Gastroesophageal sphincter (tissue), 4 donors: ENCODE results near the gene INPP4B. TPM values are rescaled to one million over a fixed set of nuclear protein-coding genes. Genes with fewer than 3 reads are reported as not detected.
"Not testable (repeated sequence)": the region's sequence is repeated elsewhere in the genome, so short reads cannot be mapped to it uniquely, and the experiment has no call there.

Experiments used
- ATAC-seq: fragments of 150-250 bp; one replicate; pipeline ENCODE4 v1.9.1; 2016; ENCODE audit warnings: mild to moderate bottlenecking, moderate library complexity
- H3K27ac ChIP-seq, 4 donors: fragments of 200-600 bp; sonication (generic) in 3 of 4; 1 replicate in 3 of 4; 2 replicates in 1 of 4; pipeline ENCODE4 v1.5.1; 2016 to 2019
- H3K27me3 ChIP-seq: fragments of 200-600 bp; sonication (generic); one replicate; pipeline ENCODE4 v1.5.1; 2019
- H3K36me3 ChIP-seq, 2 donors: fragments of 200-600 bp; sonication (generic); one replicate each; pipeline ENCODE4 v1.5.1; 2019; ENCODE audit warnings: control low read depth in 1 of 2
- H3K4me1 ChIP-seq, 3 donors: fragments of 200-600 bp; sonication (generic); 1 replicate in 2 of 3; 2 replicates in 1 of 3; pipeline ENCODE4 v1.5.1; 2016 to 2019; ENCODE audit warnings: control low read depth in 2 of 3
- H3K4me3 ChIP-seq, 2 donors: fragments of 200-600 bp; sonication (generic); one replicate each; pipeline ENCODE4 v1.5.1; 2019; ENCODE audit warnings: mild to moderate bottlenecking in 1 of 2, moderate library complexity in 1 of 2
- H3K9me3 ChIP-seq, 3 donors: fragments of 200-600 bp; sonication (generic); one replicate each; pipeline ENCODE4 v1.5.1; 2017 to 2019; ENCODE audit warnings: control low read depth in 2 of 3
- CTCF ChIP-seq, 4 experiments: fragments of 200-600 bp in 2 of 4; fragments of 450-650 bp in 2 of 4; sonication (generic) in 1 of 4; IDR thresholded peaks; one replicate each; pipeline ENCODE4 v1.5.1; 2017 to 2019; ENCODE audit warnings: antibody characterized with exemption in 4 of 4, mild to moderate bottlenecking in 2 of 4, moderate library complexity in 2 of 4
- EP300 ChIP-seq: sonication (generic); formaldehyde crosslinking; IDR thresholded peaks from one replicate; pipeline ENCODE4 v1.6.1; 2017; ENCODE audit warnings: antibody characterized with exemption, mild to moderate bottlenecking
- POLR2A ChIP-seq, 2 donors: fragments of 450-650 bp; IDR thresholded peaks; one replicate each; pipeline ENCODE4 v1.6.1; 2017; ENCODE audit warnings: antibody characterized with exemption in 2 of 2, mild to moderate bottlenecking in 2 of 2, moderate library complexity in 1 of 2
- POLR2AphosphoS5 ChIP-seq: sonication (generic); formaldehyde crosslinking; IDR thresholded peaks from one replicate; pipeline ENCODE4 v1.6.1; 2017; ENCODE audit warnings: antibody characterized with exemption
- WGBS, 2 donors: methylation state at CpG; one replicate each; pipeline ENCODE4 v1.1.5; 2018; ENCODE audit warnings: low coverage in 1 of 2; 5-methylcytosine and 5-hydroxymethylcytosine counted together
- total RNA-seq, 4 donors: library from RNA; depleted of rRNA; stranded (reverse); fragments of >200 nt; gene quantifications; one replicate each; pipeline ENCODE4 v1.1.0, GENCODE V29; 2016

The INPP4B gene
- total RNA-seq, 4 donors from 2014 or later: 17.6 to 63.8 (median 31.3) TPM

- Histone ChIP-seq H3K4me1 (no peaks in the 10 kb centered on the region), H3K27ac (no peak overlapping the region), H3K27me3 (no peaks in the 10 kb centered on the region), H3K36me3 (peaks cover 0 to 16% of the 10 kb centered on the region in 2 donors), H3K4me3 (no peak overlapping the region), H3K9me3 (peaks cover 0 to 92% (median 6%) of the 10 kb centered on the region in 3 donors)
- ATAC-seq: no peak
- WGBS, 2 donors: 80 to 89% methylated on average over 1 to 3 of the region's 5 CpGs
- TF ChIP-seq EP300 (no peak), POLR2A (IDR thresholded peaks at IDR 0.05) (no peak), POLR2AphosphoS5 (no peak), CTCF (IDR thresholded peaks at IDR 0.05) (no peak)
Measured at GRCh38 chr4:142656178-142656577, 189.9 kb downstream of the INPP4B start.

GRCh38 chr4:142648378-142648777 lies 197.7 kb downstream of the INPP4B start:
- no peak overlapping the region for H3K27ac ChIP-seq
- no peak overlapping the region for H3K4me3 ChIP-seq
- H3K36me3 ChIP-seq: peaks cover 0 to 18% of the 10 kb centered on the region in 2 donors
- ATAC-seq: no peak
- H3K4me1 ChIP-seq: no peaks in the 10 kb centered on the region
- H3K27me3 ChIP-seq: no peaks in the 10 kb centered on the region
- H3K9me3 ChIP-seq: peaks cover 0 to 46% (median 0%) of the 10 kb centered on the region in 3 donors
- no peak for TF ChIP-seq POLR2AphosphoS5
- no peak for TF ChIP-seq CTCF (IDR thresholded peaks at IDR 0.05)
- no peak for TF ChIP-seq POLR2A (IDR thresholded peaks at IDR 0.05)
- no peak for TF ChIP-seq EP300
- 100% methylated on average over 3 of the region's 5 CpGs for WGBS, 2 donors

DNA sequence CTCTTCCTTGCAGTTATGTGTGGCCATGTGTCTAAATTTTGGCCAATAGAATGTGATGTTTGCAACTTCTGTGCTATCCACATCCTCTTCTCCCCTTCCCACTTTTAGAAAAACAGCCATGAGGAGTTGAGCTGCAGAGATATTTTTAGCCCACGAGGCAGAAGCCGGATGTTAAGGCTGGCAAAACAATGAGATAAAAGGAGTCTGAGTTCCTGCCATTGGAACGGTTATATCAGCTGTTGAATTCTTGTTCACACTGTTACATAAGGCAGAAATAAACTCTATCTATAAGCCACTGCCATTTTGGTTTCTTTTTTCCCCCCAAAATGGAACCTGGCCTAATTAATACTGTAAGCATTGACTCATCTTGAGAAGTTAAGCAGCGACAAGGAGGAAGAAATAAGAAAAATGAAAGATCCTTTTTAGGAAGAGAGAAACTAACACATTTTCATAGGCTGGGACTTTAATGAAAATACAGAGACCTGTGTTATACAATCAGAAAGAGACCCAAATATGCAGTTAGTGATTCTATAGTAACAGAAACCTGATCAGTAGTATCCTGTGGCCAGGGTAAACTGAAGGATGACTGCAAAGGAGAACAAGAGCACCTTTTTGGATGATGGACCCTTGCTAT lies 200.5 kb downstream of the INPP4B start:
- Histone ChIP-seq H3K36me3 (peaks cover 0 to 18% of the 10 kb centered on the region in 2 donors), H3K9me3 (peaks cover 0 to 19% (median 0%) of the 10 kb centered on the region in 3 donors), H3K27me3 (no peaks in the 10 kb centered on the region), H3K27ac (no peak overlapping the region), H3K4me3 (no peak overlapping the region), H3K4me1 (no peaks in the 10 kb centered on the region)
- ATAC-seq: no peak
- 21 to 26% methylated on average over 4 of the region's 4 CpGs for WGBS, 2 donors
- TF ChIP-seq POLR2AphosphoS5 (no peak), POLR2A (IDR thresholded peaks at IDR 0.05) (no peak), EP300 (no peak), CTCF (IDR thresholded peaks at IDR 0.05) (no peak)

- not testable (repeated sequence) for H3K4me3 ChIP-seq, H3K27me3 ChIP-seq, ATAC-seq, H3K27ac ChIP-seq, H3K9me3 ChIP-seq, H3K4me1 ChIP-seq
- WGBS, 2 donors: no CpG with 5 or more reads among the region's 1 CpG
- peaks cover 0 to 18% of the 10 kb centered on the region in 2 donors for H3K36me3 ChIP-seq
Measured at GRCh38 chr4:142644628-142645027, 201.5 kb downstream of the INPP4B start.

DNA sequence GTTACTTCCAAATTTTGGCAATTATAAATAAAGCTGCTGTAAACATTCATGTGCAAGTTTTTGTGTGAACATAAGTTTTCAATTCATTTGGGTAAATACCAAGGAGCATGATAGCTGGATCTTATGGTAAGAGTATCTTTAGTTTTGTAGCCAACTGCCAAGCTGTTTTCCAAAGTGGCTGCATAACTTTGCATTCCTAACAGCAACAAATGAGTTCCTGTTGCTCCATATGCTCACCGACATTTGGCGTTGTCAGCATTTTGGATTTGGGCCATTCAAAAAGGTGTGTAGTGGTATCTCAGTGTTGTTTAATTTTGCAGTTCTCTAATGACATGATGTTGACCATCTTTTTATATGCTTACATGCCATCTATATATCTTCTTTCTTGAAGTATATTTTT lies 208.5 kb downstream of the INPP4B start:
- Histone ChIP-seq H3K4me1 (no peaks in the 10 kb centered on the region), H3K27me3 (no peaks in the 10 kb centered on the region), H3K27ac (no peak overlapping the region), H3K36me3 (no peaks in the 10 kb centered on the region), H3K4me3 (no peak overlapping the region), H3K9me3 (no peaks in the 10 kb centered on the region)
- 79 to 87% methylated on average over 2 of the region's 2 CpGs for WGBS, 2 donors
- ATAC-seq: no peak
- TF ChIP-seq EP300: no peak
- TF ChIP-seq CTCF (IDR thresholded peaks at IDR 0.05): no peak
- TF ChIP-seq POLR2A (IDR thresholded peaks at IDR 0.05): no peak
- TF ChIP-seq POLR2AphosphoS5: no peak
